NCI-H1105 treated with DMSO at 0.1 percent for 48 hours (cell line): ENCODE results near the gene HES7.
"Not testable (repeated sequence)": the region's sequence is repeated elsewhere in the genome, so short reads cannot be mapped to it uniquely, and the experiment has no call there.

Experiments
- DNase-seq: peaks from one replicate; lab custom pipeline; 2025; lab: John Stamatoyannopoulos, UW

HES7 gene

DNA sequence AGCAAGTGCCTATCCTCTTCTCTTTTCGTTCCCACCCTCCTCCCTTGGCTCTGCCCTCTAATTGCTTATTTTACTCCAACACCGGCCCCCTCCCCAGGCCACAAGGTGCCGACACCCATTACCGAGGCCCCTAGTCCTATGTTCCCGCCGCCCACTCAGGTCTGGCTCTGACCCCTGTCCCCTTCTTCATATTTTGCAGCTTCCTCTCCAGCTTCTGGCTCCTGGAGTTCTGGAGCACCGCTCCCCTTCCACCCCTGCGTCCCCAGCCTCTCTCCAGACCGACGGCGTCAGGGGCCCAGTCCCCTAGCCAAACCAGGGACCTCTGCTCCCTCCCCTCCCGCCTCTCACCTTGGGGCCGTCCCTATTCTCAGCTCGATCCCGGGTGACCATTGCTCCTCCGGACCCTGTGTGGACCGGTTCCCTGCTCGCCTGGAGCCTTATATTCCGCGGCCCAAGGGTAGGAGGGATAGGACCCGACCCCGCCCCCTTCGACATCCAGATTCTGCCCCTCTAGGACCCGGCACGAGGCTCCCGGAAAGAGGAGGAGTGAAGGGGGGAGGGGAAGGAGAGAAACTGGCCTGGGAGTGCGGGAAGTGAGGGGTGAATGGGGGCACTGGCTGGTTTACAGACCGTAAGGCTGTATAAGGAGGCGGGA, at the start of gene HES7:
Gene HES7 (minus strand): TSS at position 412 of the 655 bp plus-strand sequence. CDS start 22 bp downstream, at position 390.
- peak; percentile 23 for DNase-seq

DNA sequence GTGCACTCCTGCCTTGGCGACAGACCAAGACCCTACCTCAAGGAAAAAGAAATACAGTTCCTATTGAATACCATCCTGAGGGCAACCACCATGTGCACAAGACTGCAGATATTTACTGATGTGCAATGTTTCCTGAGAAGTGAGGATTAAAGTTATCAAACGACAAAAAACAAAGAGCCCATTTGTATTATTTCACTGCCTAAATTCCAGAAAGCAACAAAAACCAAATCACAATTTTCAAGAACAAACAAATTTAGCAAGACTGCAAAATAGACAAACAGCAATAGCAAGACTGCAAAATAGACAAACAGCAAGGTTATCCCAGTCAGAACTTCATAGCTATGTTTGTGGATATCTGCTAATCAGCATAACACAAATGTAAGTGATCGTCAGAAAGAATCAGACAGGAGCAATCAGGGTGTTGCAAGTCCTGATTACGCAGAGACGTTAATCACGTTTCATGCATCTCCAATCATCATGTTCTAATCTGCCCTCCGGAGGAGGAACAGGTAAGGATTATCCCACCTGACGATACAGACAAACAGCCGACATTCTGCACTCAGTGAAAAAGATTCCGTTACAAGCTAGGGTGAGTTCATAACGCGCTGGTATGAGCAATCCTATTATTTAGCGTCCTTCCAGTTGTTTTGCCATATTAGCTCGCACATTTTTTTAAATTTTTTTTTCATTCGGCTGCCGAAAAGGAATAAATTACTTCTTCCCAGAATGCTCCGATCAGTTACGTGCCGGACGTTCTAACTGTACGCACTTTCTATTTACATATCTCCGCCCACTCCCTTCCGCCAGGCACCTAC, 49.4 kb upstream of the HES7 start:
- DNase-seq: peak; percentile 98

DNA sequence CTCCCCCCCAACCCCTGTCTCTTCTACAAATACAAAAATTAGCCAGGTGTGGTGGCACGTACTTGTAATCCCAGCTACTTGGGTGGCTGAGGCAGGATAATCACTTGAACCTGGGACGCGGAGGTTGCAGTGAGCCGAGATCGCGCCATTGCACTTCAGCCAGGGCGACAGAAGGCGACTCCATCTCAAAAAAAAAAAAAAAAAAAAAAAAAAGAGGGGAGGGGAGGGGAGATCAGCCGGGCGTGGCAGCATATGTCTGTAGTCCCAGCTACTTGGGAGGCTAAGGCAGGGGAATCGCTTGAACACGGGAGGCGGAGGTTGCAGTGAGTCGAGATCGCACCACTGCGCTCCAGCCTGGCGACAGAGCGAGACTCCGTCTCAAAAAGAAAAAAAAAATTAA, 46.3 kb upstream of the HES7 start:
- not testable (repeated sequence) for DNase-seq

- DNase-seq: no peak
Observed at GRCh38 chr17:8167526-8167925, 43.6 kb upstream of the HES7 start.

DNA sequence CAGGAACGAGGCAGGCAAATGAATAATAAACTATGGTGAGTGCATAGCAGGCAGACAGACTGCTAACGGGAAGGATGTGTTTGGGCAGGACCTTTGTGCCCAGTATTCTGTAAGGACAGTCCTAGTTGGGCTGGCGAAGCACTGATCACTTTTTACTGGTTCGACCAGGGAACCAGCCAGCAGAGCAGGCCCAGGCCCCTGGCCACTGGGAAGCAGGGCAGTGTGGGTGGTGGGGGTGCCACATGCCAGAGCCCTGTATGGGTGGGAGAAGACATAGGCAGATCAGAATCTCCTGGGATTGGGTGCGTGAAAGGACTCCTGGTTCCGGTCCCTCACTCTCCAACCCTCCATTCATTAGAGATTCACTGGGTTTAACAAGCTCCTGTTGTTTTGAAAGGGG, 42.8 kb upstream of the HES7 start:
- DNase-seq: no peak

DNA sequence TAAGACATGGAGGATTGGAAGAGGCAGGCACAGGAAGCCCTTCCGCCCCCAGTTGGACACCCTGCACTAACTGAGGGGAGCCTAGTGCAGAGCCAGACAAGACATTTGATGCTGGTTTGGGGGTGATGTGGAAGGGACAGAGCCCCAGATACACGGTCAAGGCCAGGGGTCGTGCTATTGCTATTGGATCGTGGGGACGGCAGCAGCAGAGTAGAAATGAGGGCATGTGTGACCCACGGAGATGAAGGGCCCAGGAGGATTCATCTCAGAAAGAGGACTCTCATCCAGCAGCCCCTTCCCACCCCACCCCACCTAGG, 40.9 kb upstream of the HES7 start:
- no peak for DNase-seq

- no peak for DNase-seq
Observed at GRCh38 chr17:8163978-8164814, 40.3 kb upstream of the HES7 start.

DNA sequence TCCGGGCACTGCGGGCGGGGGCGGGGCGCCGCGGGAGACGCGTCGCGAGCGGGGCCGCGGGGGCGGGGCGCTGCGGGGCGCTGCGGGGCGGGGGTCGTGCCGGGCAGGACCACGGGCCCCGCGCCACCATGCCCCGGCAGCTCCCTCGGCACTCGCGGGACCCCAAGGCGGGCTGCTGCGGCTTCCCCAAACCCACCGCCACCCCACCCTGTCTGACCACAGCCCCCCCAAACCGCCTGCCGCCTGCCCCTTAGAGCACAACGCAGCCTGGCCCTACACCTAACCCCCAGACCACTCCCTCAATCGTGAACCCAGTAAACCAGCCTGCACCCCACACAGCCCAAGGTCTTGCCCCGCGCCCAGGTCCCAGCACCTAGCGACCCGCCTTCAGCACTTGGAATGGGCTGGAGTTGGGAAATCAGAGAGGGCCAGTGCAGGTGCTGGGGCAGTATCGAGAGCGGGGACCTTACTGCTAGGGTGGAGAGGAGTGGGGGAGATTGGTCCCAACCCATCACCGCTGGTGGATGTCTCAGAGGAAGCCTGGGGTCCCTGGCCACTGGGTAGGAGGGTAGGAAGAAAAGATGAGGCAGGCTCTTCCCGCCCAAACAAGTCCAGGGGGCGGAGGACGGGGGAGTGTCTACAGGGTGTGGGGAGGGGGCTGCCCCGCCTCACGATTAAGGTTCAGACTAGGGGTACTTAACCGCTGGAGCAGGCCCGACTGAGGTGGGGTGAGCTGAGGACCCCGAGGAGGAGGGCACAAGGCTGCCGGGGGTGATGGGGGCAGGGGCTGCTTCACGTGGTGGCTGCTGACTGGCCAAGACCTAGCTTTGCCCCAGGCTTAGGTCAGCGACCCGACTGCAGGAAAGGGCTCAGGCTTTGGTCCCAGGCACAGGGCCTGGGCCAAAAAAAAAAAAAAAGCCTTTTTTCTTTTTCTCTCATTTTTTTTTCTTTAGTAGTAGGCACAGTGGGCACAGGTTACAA, 39.4 kb upstream of the HES7 start:
- DNase-seq: peak; percentile 53

- peak; percentile 69 for DNase-seq
Observed at GRCh38 chr17:8162233-8162996, 38.5 kb upstream of the HES7 start, which contains the start of gene VAMP2. TSS of gene VAMP2 (minus strand) at chr17:8162948. CDS start at chr17:8162879, 69 bp downstream.

DNA sequence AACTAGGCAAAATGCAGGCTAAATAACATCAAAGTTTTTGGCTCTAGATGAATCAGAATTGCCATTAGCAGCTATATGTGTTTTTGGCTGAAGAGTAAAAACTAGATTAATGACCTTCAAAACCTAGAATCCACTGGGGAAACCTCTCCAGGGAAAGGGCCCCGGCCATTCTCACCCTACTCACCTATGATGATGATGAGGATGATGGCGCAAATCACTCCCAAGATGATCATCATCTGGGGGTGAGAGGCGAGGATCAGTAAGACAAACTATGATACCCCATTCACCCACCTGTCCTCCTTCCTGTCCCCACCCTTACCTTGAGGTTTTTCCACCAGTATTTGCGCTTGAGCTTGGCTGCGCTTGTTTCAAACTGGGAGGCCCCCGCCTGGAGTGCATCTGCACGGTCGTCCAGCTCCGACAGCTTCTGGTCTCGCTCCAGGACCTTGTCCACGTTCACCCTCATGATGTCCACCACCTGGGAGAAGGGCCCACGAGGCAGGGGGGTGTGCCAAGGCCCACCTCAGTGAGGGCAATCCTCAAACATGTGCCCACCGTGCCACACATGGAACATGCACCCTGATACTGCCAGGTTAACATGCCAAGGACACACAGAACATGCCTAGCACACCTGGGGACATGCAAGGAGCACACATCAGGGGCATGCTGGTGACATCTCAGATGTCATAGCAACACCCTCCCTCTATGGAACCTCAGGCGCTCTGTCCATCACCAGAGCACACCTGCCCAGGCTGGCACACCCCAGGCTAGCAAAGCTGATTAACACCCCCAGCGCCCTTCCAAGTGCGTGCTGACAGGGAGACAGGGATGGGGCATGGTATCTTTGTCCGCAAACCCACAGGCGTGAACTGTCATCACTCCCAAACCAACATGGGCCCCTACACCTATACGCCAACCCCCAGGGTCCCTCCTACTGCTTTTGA, 37.7 kb upstream of the HES7 start:
- DNase-seq: no peak

- no peak for DNase-seq
Observed at GRCh38 chr17:8160741-8161221, 36.9 kb upstream of the HES7 start.

DNA sequence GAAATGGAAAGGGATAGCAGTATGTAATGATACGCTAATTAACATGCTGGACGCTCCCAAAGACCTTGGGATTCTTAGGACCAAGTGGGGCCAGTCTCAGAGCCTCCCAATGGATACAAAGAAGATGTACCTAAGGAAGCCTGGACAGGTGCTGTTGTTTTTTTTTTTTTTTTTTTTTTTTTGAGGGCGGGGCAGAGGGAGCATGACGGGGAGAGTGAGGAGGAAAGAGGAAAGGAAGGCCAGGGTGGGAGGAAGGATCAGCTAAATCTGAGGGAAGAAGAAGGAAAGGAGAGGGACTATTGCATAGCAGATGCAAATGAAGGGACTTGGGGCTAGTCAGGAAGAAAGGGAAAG, 36.3 kb upstream of the HES7 start:
- no peak for DNase-seq

- no peak for DNase-seq
Observed at GRCh38 chr17:8159459-8160223, 35.7 kb upstream of the HES7 start.

DNA sequence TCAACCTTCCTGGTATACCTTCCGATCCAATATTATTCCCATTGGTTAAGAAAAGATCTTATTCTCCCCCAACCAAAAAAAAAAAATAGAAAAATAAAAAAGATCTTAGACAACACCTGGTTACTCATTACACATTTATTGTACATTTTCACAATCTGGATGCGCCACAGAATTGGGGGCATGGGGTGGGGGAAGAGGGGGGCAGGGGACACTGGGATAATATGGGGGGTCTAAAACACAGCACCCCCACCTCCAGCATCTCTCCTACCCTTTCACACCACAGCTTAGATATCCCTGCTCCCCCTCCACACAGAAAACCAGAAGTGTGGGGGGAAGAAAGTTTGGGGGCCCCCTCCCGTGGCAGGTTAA, 35.1 kb upstream of the HES7 start:
- no peak for DNase-seq

- peak; percentile 73 for DNase-seq
Observed at GRCh38 chr17:8158267-8159031, 34.5 kb upstream of the HES7 start.

- DNase-seq: peak; percentile 100
Observed at GRCh38 chr17:8156246-8156992, 32.5 kb upstream of the HES7 start.

DNA sequence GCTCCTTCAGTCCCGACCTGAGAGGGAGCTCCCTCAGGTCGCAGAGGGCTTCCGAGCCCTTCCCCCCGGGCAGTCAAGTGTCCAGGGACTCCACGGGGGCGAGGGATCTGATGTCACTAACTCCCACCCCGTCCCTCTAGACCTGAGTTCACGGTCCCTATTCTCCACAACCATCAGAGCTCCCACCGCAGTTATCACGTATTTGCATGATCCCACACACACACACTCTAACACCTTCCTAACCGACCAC, 32.0 kb upstream of the HES7 start:
- no peak for DNase-seq
